ENCODE data around the gene ZIC1.

DNA sequence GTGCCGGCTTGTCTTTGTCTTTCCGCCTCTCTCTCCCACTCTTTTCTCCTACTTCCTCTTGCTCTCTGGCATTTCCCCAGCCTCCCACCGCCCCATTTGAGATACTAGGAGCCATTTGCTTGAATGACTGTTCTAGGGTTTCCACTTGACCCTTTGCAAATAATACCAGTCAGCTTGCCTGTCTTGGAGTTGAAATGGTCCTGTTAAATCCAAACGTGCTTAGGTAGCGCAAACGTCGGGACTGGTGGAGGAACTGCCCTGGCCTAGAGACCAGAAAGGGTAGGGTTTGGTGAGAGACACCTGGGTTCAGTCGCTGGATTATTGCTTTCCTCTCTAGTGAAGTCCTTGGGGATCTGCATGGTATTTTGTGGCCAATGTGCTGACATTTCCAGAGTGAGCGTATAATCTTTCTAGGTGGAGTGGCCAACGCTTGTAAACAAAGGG is 10.6 kb downstream of the ZIC1 start:
- TF ChIP-seq TAF1 (CRISPR knock-in tag; IDR thresholded peaks at IDR 0.05) (no peak), GTF2F1 (IDR thresholded peaks at IDR 0.05; ENCODE audit: low read length) (no peak), TBX2 (CRISPR knock-in tag; IDR thresholded peaks at IDR 0.05; ENCODE audit: borderline replicate concordance) (no peak), NFYB (CRISPR knock-in tag; IDR thresholded peaks at IDR 0.05) (no peak), ZNF274 (CRISPR knock-in tag; IDR thresholded peaks at IDR 0.05) (no peak)
- TF ChIP-seq, protein P1, sequence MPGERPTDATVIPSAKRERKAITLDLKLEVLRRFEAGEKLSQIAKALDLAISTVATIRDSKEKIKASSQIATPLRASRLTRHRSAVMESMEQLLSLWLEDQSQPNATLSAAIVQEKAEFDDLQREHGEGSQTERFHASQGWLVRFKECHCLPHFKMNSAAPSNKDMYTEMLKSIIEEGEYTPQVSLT (CRISPR knock-in tag; IDR thresholded peaks at IDR 0.05; ENCODE audit: borderline replicate concordance, low read depth): no peak
